CD4-positive, alpha-beta T cell treated with Interleukin-15 for 4 hours (primary cell): ENCODE data around the gene PTX4.

Experiments used
- DNase-seq: peaks from one replicate; pipeline ENCODE4 v3.0.0-alpha.2; 2020; ENCODE audit warnings: low spot score

Gene PTX4, protein sequence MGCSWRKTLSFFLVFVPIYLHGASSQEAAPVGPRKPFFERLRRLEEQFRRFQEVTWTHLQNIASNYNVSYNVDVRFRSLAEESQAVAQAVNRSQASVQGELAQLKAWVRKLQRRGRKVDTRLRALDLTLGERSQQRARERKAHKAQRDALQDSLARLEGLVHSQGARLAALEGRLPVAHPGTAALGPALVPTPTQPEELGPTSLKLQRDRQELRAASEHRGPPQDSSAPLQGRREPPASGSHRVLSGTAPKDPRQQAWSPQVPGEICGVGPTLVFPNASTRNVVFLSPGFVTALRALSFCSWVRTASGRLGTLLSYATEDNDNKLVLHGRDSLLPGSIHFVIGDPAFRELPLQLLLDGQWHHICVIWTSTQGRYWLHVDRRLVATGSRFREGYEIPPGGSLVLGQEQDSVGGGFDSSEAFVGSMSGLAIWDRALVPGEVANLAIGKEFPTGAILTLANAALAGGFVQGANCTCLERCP

GRCh38 chr16:1488619-1489018 is at the start of gene PTX4:
PTX4 (minus strand) TSS chr16:1488944; CDS start chr16:1488909, 35 bp downstream.
- DNase-seq, result no peak

GRCh38 chr16:1537763-1538289 is 49.1 kb upstream of the PTX4 start:
- peak; percentile 28 for DNase-seq

DNA sequence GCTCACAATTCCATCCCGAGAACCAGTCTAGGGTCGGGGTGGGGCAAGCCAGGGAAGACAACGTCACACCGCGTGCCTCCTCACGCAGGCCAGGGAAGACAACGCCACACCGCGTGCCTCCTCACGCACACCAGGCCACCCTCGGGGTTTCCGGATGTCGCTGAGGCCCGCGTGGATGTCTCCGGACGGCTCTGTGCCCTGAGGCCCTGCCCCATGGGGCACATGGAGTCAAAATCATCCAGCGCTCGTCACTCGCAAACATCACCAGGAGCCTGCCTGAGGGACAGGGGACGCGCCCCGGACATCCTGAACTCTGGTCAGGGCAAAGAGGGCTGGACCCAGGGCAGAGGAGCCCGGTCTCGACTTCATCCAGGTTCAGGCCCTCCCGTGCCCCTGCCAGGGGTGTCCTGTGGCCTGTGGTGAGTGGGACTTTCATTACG is 48.4 kb upstream of the PTX4 start:
- DNase-seq, result no peak

DNA sequence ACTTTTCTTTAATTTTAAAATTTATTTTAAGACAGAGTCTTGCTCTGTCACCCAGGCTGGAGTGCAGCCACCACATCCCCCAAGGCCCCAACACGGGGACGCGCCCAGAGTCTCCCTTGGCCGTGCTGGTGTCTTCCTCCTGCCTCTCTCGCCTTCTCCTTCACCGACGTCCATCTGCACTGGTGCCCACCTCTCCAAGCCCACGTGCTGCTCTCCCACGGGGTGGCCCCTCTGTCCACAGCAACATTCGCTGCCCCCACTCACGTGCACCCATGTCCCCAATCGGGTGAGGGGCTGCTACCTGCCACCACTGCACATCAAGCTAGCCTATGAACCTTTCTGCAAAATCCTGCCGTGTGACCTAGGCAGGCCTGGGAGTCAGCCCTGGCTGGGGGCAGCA is 47.9 kb upstream of the PTX4 start:
- DNase-seq, result no peak

GRCh38 chr16:1535391-1536291 is 46.9 kb upstream of the PTX4 start:
- peak; percentile 25 for DNase-seq

DNA sequence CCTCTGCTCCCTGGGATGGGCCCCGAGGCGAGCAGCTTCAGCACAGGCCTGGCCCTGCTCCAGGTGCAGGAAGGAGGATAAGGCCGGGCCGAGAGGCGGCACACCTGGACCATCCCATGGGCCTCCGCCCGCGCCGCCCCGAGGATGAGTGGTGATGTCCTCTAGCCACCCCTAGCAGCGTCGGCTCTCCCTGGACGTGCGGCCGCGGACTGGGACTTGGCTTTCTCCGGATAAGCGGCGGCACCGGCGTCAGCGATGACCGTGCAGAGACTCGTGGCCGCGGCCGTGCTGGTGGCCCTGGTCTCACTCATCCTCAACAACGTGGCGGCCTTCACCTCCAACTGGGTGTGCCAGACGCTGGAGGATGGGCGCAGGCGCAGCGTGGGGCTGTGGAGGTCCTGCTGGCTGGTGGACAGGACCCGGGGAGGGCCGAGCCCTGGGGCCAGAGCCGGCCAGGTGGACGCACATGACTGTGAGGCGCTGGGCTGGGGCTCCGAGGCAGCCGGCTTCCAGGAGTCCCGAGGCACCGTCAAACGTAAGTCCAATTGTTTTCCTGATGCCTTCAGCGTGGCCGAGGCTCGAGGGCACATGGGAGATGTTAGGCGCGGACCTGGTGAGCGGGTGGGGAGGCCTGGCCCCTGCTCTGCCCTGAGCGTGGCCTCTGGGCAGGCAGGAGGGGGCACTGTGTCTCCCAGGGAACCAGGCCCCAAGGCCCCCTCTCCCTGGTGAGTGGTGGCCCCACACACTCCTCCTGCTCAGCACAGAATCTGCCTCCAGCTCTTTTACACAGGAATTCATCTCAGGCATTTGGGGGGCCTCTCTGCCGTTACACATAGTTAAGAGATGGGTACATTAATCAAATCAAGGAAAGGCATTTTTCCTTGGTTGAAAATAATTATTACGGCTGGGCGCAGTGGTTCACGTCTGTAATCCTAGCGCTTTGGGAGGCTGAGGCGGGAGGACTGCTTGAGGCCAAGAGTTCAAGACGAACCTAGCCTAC is 45.6 kb upstream of the PTX4 start:
- peak; percentile 4 for DNase-seq

GRCh38 chr16:1533443-1533951 is 44.8 kb upstream of the PTX4 start, which contains the start of gene TMEM204:
TMEM204 (plus strand) TSS chr16:1533666; CDS start chr16:1534276, 610 bp downstream.
- DNase-seq, result peak; percentile 47

DNA sequence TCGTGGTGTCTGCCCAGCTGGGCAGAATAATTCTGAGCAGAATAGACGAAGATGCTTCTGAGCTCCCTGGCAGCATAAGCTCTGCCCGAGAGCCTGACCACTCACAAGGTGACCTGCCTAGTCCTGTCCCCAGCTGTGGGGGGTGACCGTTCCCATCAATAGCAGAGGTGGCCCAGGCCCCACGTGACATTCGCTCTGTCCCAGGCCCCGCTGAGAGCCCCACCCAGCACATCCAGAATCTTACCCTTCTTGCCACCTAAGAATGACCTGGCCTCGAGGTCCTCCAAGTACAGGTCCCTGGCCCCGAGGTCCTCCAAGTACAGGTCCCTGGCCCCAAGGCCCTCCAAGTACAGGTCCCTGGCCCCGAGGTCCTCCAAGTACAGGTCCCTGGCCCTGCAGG is 44.0 kb upstream of the PTX4 start:
- DNase-seq, result no peak

- no peak for DNase-seq
Measured at GRCh38 chr16:1532081-1532760, 43.5 kb upstream of the PTX4 start.

GRCh38 chr16:1531638-1531910 is 42.8 kb upstream of the PTX4 start:
- no peak for DNase-seq

GRCh38 chr16:1530883-1531637 is 42.3 kb upstream of the PTX4 start:
- no peak for DNase-seq

GRCh38 chr16:1530349-1530882 is 41.7 kb upstream of the PTX4 start:
- DNase-seq, result no peak

DNA sequence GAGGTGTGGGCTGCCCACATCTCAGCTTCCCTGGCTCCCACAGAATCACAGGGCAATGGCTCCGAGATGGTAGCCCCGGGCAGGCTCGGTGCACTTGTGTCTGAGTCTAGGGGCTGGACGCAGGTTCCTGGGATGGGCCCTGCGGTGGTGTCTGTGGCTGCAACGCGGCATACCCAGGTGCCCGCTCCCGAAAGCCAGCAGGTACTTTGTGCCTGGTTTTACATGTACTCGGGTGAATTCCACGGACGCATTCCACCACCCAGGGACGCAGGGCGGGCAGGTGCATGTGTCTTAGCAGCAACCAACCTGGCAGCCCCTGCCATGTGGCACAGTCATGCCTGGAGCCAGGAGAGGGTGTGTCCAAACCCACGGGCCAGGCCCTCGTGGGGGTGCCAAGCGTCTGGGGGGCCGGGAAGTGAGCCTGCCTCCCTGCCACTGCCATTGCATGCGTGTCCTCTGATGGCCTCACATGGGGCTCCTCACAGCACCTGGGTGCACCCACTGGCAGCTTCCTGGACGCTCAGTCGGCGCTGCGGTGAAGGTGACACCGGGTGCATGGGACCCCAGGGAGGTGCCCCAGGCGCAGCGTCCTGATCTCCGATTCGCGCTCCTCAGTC is 40.3 kb upstream of the PTX4 start:
- no peak for DNase-seq

GRCh38 chr16:1527836-1528811 is 39.4 kb upstream of the PTX4 start:
- no peak for DNase-seq

DNA sequence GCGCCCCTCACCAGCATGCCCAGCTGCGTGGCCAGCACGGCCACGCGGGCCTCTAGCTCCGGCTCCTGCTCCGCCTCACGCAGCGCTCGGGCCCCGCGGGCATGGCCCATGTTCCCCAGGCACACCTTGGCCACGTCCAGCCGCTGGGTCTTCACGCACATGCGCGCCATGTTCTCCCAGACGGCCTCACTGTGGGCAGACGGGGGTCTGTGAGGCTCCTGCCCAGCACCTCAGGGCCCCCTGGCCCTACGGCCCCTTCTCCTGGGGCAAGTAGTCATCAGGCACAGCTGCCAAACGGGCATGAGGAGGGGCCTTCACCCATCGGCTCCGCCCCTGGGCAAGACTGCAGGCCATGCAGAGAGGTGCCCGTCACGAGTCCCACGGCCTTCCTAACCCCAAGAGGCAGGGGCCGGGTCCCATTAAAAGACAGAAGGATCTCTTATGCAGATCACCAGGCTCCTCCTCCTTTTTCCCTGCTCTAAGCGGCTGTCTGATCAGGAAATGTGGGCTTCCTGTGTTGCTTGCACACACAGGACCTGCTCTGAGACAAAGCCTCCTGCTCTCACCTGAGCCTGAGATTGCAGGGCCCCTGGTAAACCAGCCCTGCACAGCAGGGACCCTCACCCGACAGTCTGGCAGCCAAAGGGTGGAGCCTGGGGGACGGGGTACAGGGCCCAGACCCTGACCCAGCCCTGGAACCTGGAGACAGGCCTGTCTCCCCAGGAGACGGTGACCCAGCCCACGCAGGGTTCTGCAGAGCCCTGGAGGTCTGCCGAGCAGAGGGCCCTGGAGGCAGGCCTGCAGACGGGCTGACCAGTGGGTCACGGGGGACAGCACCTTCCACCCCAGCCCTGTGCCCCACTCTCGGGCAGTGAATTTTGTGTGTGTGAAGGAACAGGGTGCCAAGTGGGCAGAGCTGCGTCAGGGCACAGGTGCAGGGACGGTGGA is 38.1 kb upstream of the PTX4 start:
- DNase-seq, result peak; percentile 19

GRCh38 chr16:1525871-1526607 is 37.3 kb upstream of the PTX4 start:
- peak; percentile 32 for DNase-seq
